GM12892 (cell line): ENCODE measurements around the gene CYP19A1. TPM values are rescaled to one million over a fixed set of nuclear protein-coding genes. Genes with fewer than 3 reads are reported as not detected.

ENCODE experiments used
- DNase-seq: peaks from one replicate; pipeline ENCODE4 v3.0.0; 2011; ENCODE audit not compliant: insufficient read length
- FAIRE-seq: peaks from 2 replicates; lab custom pipeline; 2011; peaks lifted over from hg19 to GRCh38; lab: Jason Lieb, UNC
- POLR2A ChIP-seq: IDR thresholded peaks from 2 replicates; pipeline ENCODE4 v1.6.1; 2011; ENCODE audit warnings: low read depth, low read length, control low read depth
- POLR2AphosphoS5 ChIP-seq: IDR thresholded peaks from 2 replicates; pipeline ENCODE4 v1.6.1; 2011; ENCODE audit warnings: low read depth, low read length, control low read depth
- TAF1 ChIP-seq: IDR thresholded peaks from 2 replicates; pipeline ENCODE4 v1.6.1; 2011; ENCODE audit warnings: low read depth, mild to moderate bottlenecking, control low read depth, low read length, borderline replicate concordance
- polyA plus RNA-seq: library from polyadenylated mRNA; unstranded; fragments of >200 nt; gene quantifications from one replicate; pipeline ENCODE4 v1.2.1, GENCODE V29; 2012; ENCODE audit warnings: missing spikeins, inconsistent platforms; ENCODE audit not compliant: missing spikeins

The CYP19A1 gene
- polyA plus RNA-seq: 1.1 TPM

- no peak for TF ChIP-seq TAF1
- no peak for TF ChIP-seq POLR2AphosphoS5
- no peak for TF ChIP-seq POLR2A
Measured at GRCh38 chr15:51338496-51338895, at the start of gene CYP19A1. Gene CYP19A1, minus strand, starts transcription at chr15:51338596. Its CDS starts 95,684 bp downstream, at chr15:51242912.

GRCh38 chr15:51387699-51388041, 49.3 kb upstream of the CYP19A1 start:
- TF ChIP-seq POLR2A: no peak
- no peak for TF ChIP-seq TAF1
- TF ChIP-seq POLR2AphosphoS5: no peak
- no peak for DNase-seq
- FAIRE-seq: no peak

More at GRCh38 chr15:51338496-51338895, at the start of gene CYP19A1:
- FAIRE-seq (no peak), DNase-seq (no peak)

- DNase-seq: no peak
- no peak for TF ChIP-seq POLR2AphosphoS5
- no peak for TF ChIP-seq TAF1
- TF ChIP-seq POLR2A: no peak
- FAIRE-seq: no peak
Measured at GRCh38 chr15:51386960-51387698, 48.7 kb upstream of the CYP19A1 start.

- no peak for TF ChIP-seq TAF1
- TF ChIP-seq POLR2A: no peak
- no peak for TF ChIP-seq POLR2AphosphoS5
- no peak for DNase-seq
- FAIRE-seq: no peak
Measured at GRCh38 chr15:51386486-51386885, 48.1 kb upstream of the CYP19A1 start.

GRCh38 chr15:51386029-51386428, 47.6 kb upstream of the CYP19A1 start:
- FAIRE-seq (no peak), DNase-seq (no peak)
- no peak for TF ChIP-seq POLR2A
- TF ChIP-seq TAF1: no peak
- TF ChIP-seq POLR2AphosphoS5: no peak

- no peak for TF ChIP-seq POLR2AphosphoS5
- no peak for TF ChIP-seq POLR2A
- no peak for TF ChIP-seq TAF1
- FAIRE-seq (no peak), DNase-seq (no peak)
Measured at GRCh38 chr15:51382787-51383186, 44.4 kb upstream of the CYP19A1 start.

- peak; percentile 41 for DNase-seq
- FAIRE-seq: peak; percentile 98
- TF ChIP-seq POLR2AphosphoS5 (no peak), TAF1 (no peak), POLR2A (no peak)
Measured at GRCh38 chr15:51380999-51381806, 42.8 kb upstream of the CYP19A1 start.

GRCh38 chr15:51379390-51379789, 41.0 kb upstream of the CYP19A1 start:
- FAIRE-seq (no peak), DNase-seq (no peak)
- TF ChIP-seq POLR2A (no peak), POLR2AphosphoS5 (no peak), TAF1 (no peak)

- no peak for TF ChIP-seq POLR2A
- TF ChIP-seq TAF1: no peak
- no peak for TF ChIP-seq POLR2AphosphoS5
- FAIRE-seq: no peak
Measured at GRCh38 chr15:51378406-51378805, 40.0 kb upstream of the CYP19A1 start.

GRCh38 chr15:51377038-51377786, 38.8 kb upstream of the CYP19A1 start:
- no peak for FAIRE-seq
- no peak for DNase-seq
- TF ChIP-seq POLR2AphosphoS5: no peak
- TF ChIP-seq POLR2A: no peak
- no peak for TF ChIP-seq TAF1

More at GRCh38 chr15:51378406-51378805, 40.0 kb upstream of the CYP19A1 start:
- no peak for DNase-seq
